SK-N-SH treated with all-trans-retinoic acid at 6 μM for 48 hours (cell line): ENCODE data around the gene TTC23.

ENCODE experiments used
- ISL1 ChIP-seq: fragments of 250-450 bp; sonication (Bioruptor Pico); IDR thresholded peaks from 2 replicates; pipeline ENCODE4 v2.1.2; 2022; ENCODE audit warnings: mild to moderate bottlenecking, moderate library complexity
- OSR1 ChIP-seq: fragments of 250-450 bp; sonication (Bioruptor Pico); IDR thresholded peaks from 2 replicates; pipeline ENCODE4 v1.8.0; 2022; ENCODE audit warnings: moderate library complexity, mild to moderate bottlenecking, inconsistent platforms
- ZFP3 ChIP-seq: fragments of 250-450 bp; sonication (Bioruptor Pico); IDR thresholded peaks from 2 replicates; pipeline ENCODE4 v1.5.0; 2020; ENCODE audit warnings: mild to moderate bottlenecking, moderate library complexity
- ZFP30 ChIP-seq: fragments of 450-650 bp; formaldehyde crosslinking; IDR thresholded peaks from 2 replicates; pipeline ENCODE4 v1.5.0; 2022; ENCODE audit warnings: mild to moderate bottlenecking, moderate library complexity
- ZNF8 ChIP-seq: fragments of 450-650 bp; formaldehyde crosslinking; IDR thresholded peaks from 2 replicates; pipeline ENCODE4 v1.5.0; 2020; ENCODE audit warnings: mild to moderate bottlenecking, moderate library complexity
- TF ChIP-seq, protein P1 (sequence below): fragments of 250-450 bp; sonication (Bioruptor Pico); IDR thresholded peaks from 2 replicates; pipeline ENCODE4 v1.5.1; 2021; ENCODE audit warnings: mild to moderate bottlenecking, moderate library complexity
- TF ChIP-seq, protein P2 (sequence below): fragments of 250-450 bp; sonication (Bioruptor Pico); IDR thresholded peaks from 2 replicates; pipeline ENCODE4 v1.8.0; 2020; ENCODE audit warnings: mild to moderate bottlenecking, moderate library complexity, borderline replicate concordance

DNA sequence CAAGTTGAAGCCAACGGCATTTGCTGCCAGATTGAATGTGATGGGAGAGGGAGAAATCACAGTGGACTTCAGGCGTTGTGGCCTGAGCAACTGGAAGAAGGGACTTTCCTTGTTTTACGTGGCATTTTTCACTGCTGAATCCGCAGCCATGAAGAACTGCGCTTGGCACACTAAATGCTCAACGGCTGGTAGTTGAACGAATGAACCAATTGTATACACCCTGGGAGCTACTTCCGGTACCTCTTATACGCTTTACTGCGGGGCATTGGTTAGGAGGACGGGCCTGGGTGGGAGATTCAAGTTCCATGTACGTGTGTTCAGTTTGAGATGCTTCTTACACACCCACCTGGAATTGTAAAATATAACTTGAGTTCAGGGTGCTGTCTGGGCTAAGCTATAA lies 139.3 kb downstream of the TTC23 start:
- no peak for TF ChIP-seq ZFP30 (CRISPR knock-in tag)
- TF ChIP-seq OSR1 (CRISPR knock-in tag) = no peak
- TF ChIP-seq, protein P1, sequence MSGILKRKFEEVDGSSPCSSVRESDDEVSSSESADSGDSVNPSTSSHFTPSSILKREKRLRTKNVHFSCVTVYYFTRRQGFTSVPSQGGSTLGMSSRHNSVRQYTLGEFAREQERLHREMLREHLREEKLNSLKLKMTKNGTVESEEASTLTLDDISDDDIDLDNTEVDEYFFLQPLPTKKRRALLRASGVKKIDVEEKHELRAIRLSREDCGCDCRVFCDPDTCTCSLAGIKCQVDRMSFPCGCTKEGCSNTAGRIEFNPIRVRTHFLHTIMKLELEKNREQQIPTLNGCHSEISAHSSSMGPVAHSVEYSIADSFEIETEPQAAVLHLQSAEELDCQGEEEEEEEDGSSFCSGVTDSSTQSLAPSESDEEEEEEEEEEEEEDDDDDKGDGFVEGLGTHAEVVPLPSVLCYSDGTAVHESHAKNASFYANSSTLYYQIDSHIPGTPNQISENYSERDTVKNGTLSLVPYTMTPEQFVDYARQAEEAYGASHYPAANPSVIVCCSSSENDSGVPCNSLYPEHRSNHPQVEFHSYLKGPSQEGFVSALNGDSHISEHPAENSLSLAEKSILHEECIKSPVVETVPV (CRISPR knock-in tag) = no peak
- no peak for TF ChIP-seq ZNF8
- TF ChIP-seq ISL1 (CRISPR knock-in tag) = no peak
- TF ChIP-seq, protein P2, sequence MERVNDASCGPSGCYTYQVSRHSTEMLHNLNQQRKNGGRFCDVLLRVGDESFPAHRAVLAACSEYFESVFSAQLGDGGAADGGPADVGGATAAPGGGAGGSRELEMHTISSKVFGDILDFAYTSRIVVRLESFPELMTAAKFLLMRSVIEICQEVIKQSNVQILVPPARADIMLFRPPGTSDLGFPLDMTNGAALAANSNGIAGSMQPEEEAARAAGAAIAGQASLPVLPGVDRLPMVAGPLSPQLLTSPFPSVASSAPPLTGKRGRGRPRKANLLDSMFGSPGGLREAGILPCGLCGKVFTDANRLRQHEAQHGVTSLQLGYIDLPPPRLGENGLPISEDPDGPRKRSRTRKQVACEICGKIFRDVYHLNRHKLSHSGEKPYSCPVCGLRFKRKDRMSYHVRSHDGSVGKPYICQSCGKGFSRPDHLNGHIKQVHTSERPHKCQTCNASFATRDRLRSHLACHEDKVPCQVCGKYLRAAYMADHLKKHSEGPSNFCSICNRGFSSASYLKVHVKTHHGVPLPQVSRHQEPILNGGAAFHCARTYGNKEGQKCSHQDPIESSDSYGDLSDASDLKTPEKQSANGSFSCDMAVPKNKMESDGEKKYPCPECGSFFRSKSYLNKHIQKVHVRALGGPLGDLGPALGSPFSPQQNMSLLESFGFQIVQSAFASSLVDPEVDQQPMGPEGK (CRISPR knock-in tag) = no peak
- TF ChIP-seq ZFP3 = no peak
